Upper lobe of left lung (tissue), 4 donors: Measurements from ENCODE around the gene TIMP2.

Source experiments
- EP300 ChIP-seq, 4 donors: sonication (generic); formaldehyde crosslinking; IDR thresholded peaks; one replicate each; pipeline ENCODE4 v1.5.1; 2017; ENCODE audit warnings: antibody characterized with exemption in 4 of 4, control low read depth in 2 of 4
- POLR2A ChIP-seq, 4 donors: fragments of 450-650 bp; IDR thresholded peaks; one replicate each; pipeline ENCODE4 v1.5.1; 2016 to 2017; ENCODE audit warnings: antibody characterized with exemption in 4 of 4, mild to moderate bottlenecking in 2 of 4
- POLR2AphosphoS5 ChIP-seq, 2 donors: sonication (generic); formaldehyde crosslinking; IDR thresholded peaks; one replicate each; pipeline ENCODE4 v1.5.1; 2017; ENCODE audit warnings: antibody characterized with exemption in 2 of 2
- TF ChIP-seq, protein P1 (sequence below), 6 experiments: fragments of 450-650 bp in 4 of 6; fragments of 200-600 bp in 2 of 6; sonication (generic) in 2 of 6; IDR thresholded peaks; one replicate each; pipeline ENCODE4 v1.5.1; 2016 to 2019; ENCODE audit warnings: antibody characterized with exemption in 6 of 6

DNA sequence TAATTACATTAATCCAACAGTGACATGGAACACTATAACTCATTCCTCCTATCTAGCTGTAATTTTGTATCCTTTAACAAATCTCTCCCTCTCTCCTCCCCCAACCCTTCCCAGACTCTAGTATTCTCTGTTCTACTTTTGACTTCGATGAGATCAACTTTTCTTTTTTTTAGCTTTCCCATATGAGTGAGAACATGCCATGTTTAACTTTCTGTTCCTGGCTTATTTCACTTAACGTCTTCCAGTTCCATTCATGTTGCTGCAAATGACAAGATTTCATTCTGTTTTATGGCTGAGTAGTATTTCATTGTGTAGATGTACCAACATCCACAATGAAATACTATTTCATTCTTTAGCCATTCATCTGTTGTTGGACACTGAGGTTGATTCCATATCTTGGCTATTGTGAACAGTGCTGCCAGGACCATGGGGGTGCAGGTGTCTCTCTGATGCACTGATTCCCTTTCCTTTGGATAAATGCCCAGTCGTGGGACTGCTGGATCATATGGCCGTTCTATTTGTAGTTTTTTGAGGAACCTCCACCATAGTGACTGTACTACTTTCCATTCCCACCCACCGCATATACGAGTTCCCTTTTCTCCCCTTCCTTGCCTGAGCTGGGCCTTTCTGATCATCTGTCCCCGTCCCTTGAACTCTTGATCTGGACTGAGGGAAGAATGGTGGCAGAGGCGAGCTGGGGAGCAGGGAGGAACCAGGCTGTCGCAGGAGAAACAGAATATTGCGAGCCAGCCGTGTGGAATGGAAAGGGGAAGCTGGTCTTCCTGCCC, 14.5 kb downstream of the TIMP2 start:
- TF ChIP-seq, protein P1, sequence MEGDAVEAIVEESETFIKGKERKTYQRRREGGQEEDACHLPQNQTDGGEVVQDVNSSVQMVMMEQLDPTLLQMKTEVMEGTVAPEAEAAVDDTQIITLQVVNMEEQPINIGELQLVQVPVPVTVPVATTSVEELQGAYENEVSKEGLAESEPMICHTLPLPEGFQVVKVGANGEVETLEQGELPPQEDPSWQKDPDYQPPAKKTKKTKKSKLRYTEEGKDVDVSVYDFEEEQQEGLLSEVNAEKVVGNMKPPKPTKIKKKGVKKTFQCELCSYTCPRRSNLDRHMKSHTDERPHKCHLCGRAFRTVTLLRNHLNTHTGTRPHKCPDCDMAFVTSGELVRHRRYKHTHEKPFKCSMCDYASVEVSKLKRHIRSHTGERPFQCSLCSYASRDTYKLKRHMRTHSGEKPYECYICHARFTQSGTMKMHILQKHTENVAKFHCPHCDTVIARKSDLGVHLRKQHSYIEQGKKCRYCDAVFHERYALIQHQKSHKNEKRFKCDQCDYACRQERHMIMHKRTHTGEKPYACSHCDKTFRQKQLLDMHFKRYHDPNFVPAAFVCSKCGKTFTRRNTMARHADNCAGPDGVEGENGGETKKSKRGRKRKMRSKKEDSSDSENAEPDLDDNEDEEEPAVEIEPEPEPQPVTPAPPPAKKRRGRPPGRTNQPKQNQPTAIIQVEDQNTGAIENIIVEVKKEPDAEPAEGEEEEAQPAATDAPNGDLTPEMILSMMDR (IDR thresholded peaks at IDR 0.05), result no peak
- peak in 1 of 4 donors; percentile 39 for TF ChIP-seq POLR2A (IDR thresholded peaks at IDR 0.05)
- TF ChIP-seq POLR2AphosphoS5 (IDR thresholded peaks at IDR 0.05), result no peak
- TF ChIP-seq EP300 (IDR thresholded peaks at IDR 0.05), result no peak
